B cell (primary cell): ENCODE measurements around the gene PDCD11. TPM values are rescaled to one million over a fixed set of nuclear protein-coding genes. Genes with fewer than 3 reads are reported as not detected.

Experiments
- ATAC-seq: fragments of 200-7000 bp; cut with Tn5 transposase; one replicate; pipeline ENCODE4 v1.10.0; 2021; ENCODE audit warnings: low read depth, mild to moderate bottlenecking, moderate number of reproducible peaks, moderate library complexity
- CTCF ChIA-PET: fragments of 350-600 bp; sonication (Branson Sonifier 250); formaldehyde crosslinking; loops from one replicate; lab custom pipeline; 2021; ENCODE audit warnings: antibody characterized with exemption, inconsistent platforms; lab: Charles Lee
- POLR2A ChIA-PET: fragments of 350-600 bp; sonication (Branson Sonifier 250); formaldehyde crosslinking; loops from one replicate; lab custom pipeline; 2021; ENCODE audit warnings: antibody characterized with exemption; lab: Charles Lee
- DNase-seq: peaks from one replicate; pipeline ENCODE4 v3.0.0; 2013
- H2AFZ ChIP-seq: 2 replicates; pipeline ENCODE4 v1.6.1; 2012; ENCODE audit warnings: mild to moderate bottlenecking, low read depth, low read length; ENCODE audit not compliant: insufficient read depth, poor library complexity, severe bottlenecking
- H3K27ac ChIP-seq, 2 donors: 1 replicate in 1 of 2; 2 replicates in 1 of 2; pipeline ENCODE4 v1.5.1; 2012 to 2013; ENCODE audit warnings: low read length in 2 of 2, mild to moderate bottlenecking in 2 of 2, moderate library complexity in 1 of 2
- H3K27me3 ChIP-seq, 4 experiments: fragments of 200-600 bp in 1 of 4; sonication (generic) in 1 of 4; replicated peaks in 1 of 4; 1 replicate in 2 of 4; 2 replicates in 2 of 4; pipeline versions ENCODE4 v1.6.1 to v1.7.0; 2013 to 2016; ENCODE audit warnings: low read length in 3 of 4, mild to moderate bottlenecking in 2 of 4, mixed read lengths in 1 of 4, moderate library complexity in 1 of 4; ENCODE audit not compliant: insufficient read depth in 4 of 4, control insufficient read depth in 3 of 4; ENCODE audit errors: control extremely low read depth in 1 of 4
- H3K36me3 ChIP-seq, 2 experiments: replicated peaks in 1 of 2; 1 replicate in 1 of 2; 2 replicates in 1 of 2; pipeline versions ENCODE4 v1.6.1 to v1.7.1; 2013; ENCODE audit warnings: low read length in 1 of 2; ENCODE audit not compliant: insufficient read depth in 2 of 2, control insufficient read depth in 1 of 2; ENCODE audit errors: control extremely low read depth in 1 of 2, extremely low read depth in 1 of 2
- H3K4me1 ChIP-seq, 2 donors: fragments of 200-600 bp in 1 of 2; sonication (generic) in 1 of 2; 1 replicate in 1 of 2; 2 replicates in 1 of 2; pipeline versions ENCODE4 v1.5.1 to v1.6.1; 2013 to 2017; ENCODE audit warnings: low read length in 2 of 2; ENCODE audit not compliant: control insufficient read depth in 2 of 2, insufficient read depth in 2 of 2
- H3K4me2 ChIP-seq: replicated peaks from 2 replicates; pipeline ENCODE3; 2012; ENCODE audit warnings: mild to moderate bottlenecking, low read depth, low read length; ENCODE audit not compliant: poor library complexity, severe bottlenecking
- H3K4me3 ChIP-seq, 5 experiments: fragments of 200-600 bp in 1 of 5; sonication (generic) in 1 of 5; 1 replicate in 3 of 5; 2 replicates in 2 of 5; pipeline versions ENCODE4 v1.5.1 to v1.7.0; 2011 to 2016; ENCODE audit warnings: low read length in 4 of 5, mild to moderate bottlenecking in 4 of 5, low read depth in 2 of 5, control low read depth in 1 of 5, moderate library complexity in 1 of 5; ENCODE audit not compliant: insufficient read depth in 1 of 5; ENCODE audit errors: control extremely low read depth in 1 of 5, extremely low read depth in 1 of 5
- H3K79me2 ChIP-seq: fragments of 200-600 bp; sonication (generic); one replicate; pipeline ENCODE4 v1.6.0; 2016; ENCODE audit warnings: low read length; ENCODE audit not compliant: control insufficient read depth, insufficient read depth
- H3K9ac ChIP-seq: fragments of 200-600 bp; sonication (generic); 2 replicates; pipeline ENCODE4 v1.6.1; 2017; ENCODE audit warnings: mild to moderate bottlenecking, low read length, moderate library complexity
- H3K9me3 ChIP-seq, 3 donors: one replicate each; pipeline versions ENCODE4 v1.6.1 to v1.7.1; 2013; ENCODE audit warnings: low read length in 2 of 3; ENCODE audit not compliant: control insufficient read depth in 2 of 3, insufficient read depth in 1 of 3; ENCODE audit errors: control extremely low read depth in 1 of 3
- H4K20me1 ChIP-seq: 2 replicates; pipeline ENCODE4 v1.6.0; 2012; ENCODE audit warnings: mild to moderate bottlenecking, low read length; ENCODE audit not compliant: insufficient read depth, control insufficient read depth, poor library complexity, severe bottlenecking
- H3K27ac Mint-ChIP-seq: one replicate; pipeline ENCODE4 v1.8.0; 2021; ENCODE audit warnings: mixed read lengths
- H3K27me3 Mint-ChIP-seq: one replicate; pipeline ENCODE4 v1.8.0; 2021; ENCODE audit warnings: mixed read lengths
- H3K4me1 Mint-ChIP-seq: one replicate; pipeline ENCODE4 v1.8.0; 2021; ENCODE audit warnings: mixed read lengths
- H3K4me3 Mint-ChIP-seq: one replicate; pipeline ENCODE4 v1.8.0; 2021; ENCODE audit warnings: mixed read lengths
- H3K9me3 Mint-ChIP-seq: one replicate; pipeline ENCODE4 v1.8.0; 2022; ENCODE audit warnings: mixed read lengths; ENCODE audit not compliant: insufficient read depth
- EZH2 ChIP-seq: IDR thresholded peaks from 2 replicates; pipeline ENCODE4 v1.6.1; 2012; ENCODE audit warnings: borderline replicate concordance, low read depth, mild to moderate bottlenecking, moderate library complexity, low read length; ENCODE audit not compliant: insufficient read depth, poor library complexity, severe bottlenecking
- WGBS: methylation state at CpG from one replicate; pipeline ENCODE4 v1.1.5; 2013; ENCODE audit warnings: missing lambda C conversion rate; ENCODE audit not compliant: insufficient coverage; 5-methylcytosine and 5-hydroxymethylcytosine counted together
- intact Hi-C: fragments of 100-400 bp; cut with micrococcal nuclease; formaldehyde crosslinking; loops from one replicate; pipeline ENCODE4 v1.10.0; 2022
- polyA plus RNA-seq: library from polyadenylated mRNA; depleted of rRNA; stranded (reverse); fragments of >200 nt; gene quantifications from 2 replicates; pipeline ENCODE4 v1.2.3, GENCODE V29; 2012
- total RNA-seq, 2 donors: library from RNA; stranded (reverse); fragments of 120-200 nt in 1 of 2; gene quantifications; 1 replicate in 1 of 2; 2 replicates in 1 of 2; pipeline versions ENCODE4 v1.2.3 to v1.2.4, GENCODE V29; 2013 to 2022
- TF ChIP-seq, protein P1 (sequence below): fragments of 200-600 bp; IDR thresholded peaks from one replicate; pipeline ENCODE4 v1.8.0; 2022; ENCODE audit warnings: antibody characterized with exemption, mild to moderate bottlenecking

The PDCD11 gene
- total and polyA plus RNA-seq, 2 donors (not counting 1 experiment from before 2014, with no cell fraction given), result 15.9 to 42.3 TPM

DNA sequence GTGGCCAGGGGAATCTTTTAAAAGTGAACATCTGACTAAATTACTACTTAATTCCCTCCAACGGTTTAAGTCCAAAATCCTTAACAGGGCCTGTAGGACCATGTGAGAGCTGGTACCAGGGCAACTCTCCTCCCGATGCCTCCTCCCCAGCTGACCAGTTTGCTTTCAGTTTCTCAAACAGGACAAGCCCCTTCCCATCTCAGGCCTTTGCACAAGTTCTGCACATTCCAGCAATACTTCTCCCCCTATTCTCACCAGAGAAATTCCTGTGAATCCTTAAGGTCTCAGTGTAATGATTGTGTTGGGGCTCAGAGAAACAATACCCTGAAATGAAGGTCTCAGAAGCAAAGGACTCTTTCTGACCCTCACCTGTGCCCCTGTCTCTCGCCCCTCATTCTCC, 70.3 kb downstream of the PDCD11 start:
- Mint-ChIP-seq H3K4me3 (peak overlapping the region; percentile 46), H3K27me3 (no peaks in the 10 kb centered on the region), H3K9me3 (no peaks in the 10 kb centered on the region), H3K27ac (peak overlapping the region; percentile 96), H3K4me1 (peaks cover 54% of the 10 kb centered on the region)
- CTCF ChIA-PET, result interaction anchor here (1.3 to 3.2 kb wide), 5 partner anchors 10 to 50 kb away, joined by 3 to 10 read pairs (median 4); partner anchors contain the start of gene CALHM2
- no peaks in the 10 kb centered on the region for H3K79me2 ChIP-seq
- POLR2A ChIA-PET, result interaction anchor here (2.0 kb wide), 1 partner anchor 14 kb away, joined by 11 read pairs; the partner anchor contains the start of gene CALHM2
- H4K20me1 ChIP-seq, result no peaks in the 10 kb centered on the region
- H3K27me3 ChIP-seq, result no peaks in the 10 kb centered on the region
- DNase-seq (no peak), ATAC-seq (no peak)
- intact Hi-C loops, result loop anchor here (1.0 kb wide), 1 partner anchor 16 kb away; no protein-coding TSS in a partner anchor
- TF ChIP-seq EZH2, result no peak
- TF ChIP-seq, protein P1, sequence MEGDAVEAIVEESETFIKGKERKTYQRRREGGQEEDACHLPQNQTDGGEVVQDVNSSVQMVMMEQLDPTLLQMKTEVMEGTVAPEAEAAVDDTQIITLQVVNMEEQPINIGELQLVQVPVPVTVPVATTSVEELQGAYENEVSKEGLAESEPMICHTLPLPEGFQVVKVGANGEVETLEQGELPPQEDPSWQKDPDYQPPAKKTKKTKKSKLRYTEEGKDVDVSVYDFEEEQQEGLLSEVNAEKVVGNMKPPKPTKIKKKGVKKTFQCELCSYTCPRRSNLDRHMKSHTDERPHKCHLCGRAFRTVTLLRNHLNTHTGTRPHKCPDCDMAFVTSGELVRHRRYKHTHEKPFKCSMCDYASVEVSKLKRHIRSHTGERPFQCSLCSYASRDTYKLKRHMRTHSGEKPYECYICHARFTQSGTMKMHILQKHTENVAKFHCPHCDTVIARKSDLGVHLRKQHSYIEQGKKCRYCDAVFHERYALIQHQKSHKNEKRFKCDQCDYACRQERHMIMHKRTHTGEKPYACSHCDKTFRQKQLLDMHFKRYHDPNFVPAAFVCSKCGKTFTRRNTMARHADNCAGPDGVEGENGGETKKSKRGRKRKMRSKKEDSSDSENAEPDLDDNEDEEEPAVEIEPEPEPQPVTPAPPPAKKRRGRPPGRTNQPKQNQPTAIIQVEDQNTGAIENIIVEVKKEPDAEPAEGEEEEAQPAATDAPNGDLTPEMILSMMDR, result no peak
- H3K4me2 ChIP-seq, result peak overlapping the region; percentile 15
- H3K4me1 ChIP-seq, result peaks cover 25 to 56% of the 10 kb centered on the region in 2 donors
- 84% methylated on average over 3 of the region's 3 CpGs for WGBS
- H3K36me3 ChIP-seq, result no peaks in the 10 kb centered on the region
- H3K4me3 ChIP-seq, result no peak overlapping the region
- H3K9me3 ChIP-seq, result peaks cover 0 to 6% (median 0%) of the 10 kb centered on the region in 3 donors
- peak overlapping the region; percentile 63 to 65 for H3K27ac ChIP-seq
- H3K9ac ChIP-seq, result peak overlapping the region; percentile 8
- H2AFZ ChIP-seq, result peak overlapping the region; percentile 42

DNA sequence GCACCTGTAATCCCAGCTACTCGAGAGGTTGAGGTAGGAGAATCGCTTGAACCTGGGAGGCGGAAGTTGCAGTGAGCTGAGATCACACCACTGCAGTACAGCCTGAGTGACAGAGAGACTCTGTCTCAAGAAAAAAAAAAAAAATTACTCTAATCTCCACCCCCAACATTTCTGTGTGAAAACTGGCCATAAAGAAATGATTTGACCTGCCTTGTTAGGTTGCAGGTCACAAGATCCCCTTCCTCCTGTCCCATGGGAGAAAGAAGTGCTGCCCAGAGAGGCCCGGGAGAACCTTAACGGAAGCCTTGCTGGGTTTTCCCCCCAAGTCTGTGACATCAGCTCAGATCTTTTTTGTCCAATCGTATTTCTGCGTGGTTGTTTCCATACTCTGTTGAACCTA, 71.0 kb downstream of the PDCD11 start:
- peaks cover 32 to 63% of the 10 kb centered on the region in 2 donors for H3K4me1 ChIP-seq
- peaks cover 61% of the 10 kb centered on the region for H3K4me1 Mint-ChIP-seq
- peak; percentile 82 for DNase-seq
- TF ChIP-seq, protein P1, result no peak
- no peak for TF ChIP-seq EZH2
- peak overlapping the region; percentile 8 for H3K9ac ChIP-seq
- peak; percentile 29 for ATAC-seq
- H3K36me3 ChIP-seq, result no peaks in the 10 kb centered on the region
- H2AFZ ChIP-seq, result peak overlapping the region; percentile 14
- H3K4me3 ChIP-seq, result no peak overlapping the region
- intact Hi-C loops, result loop anchor here (1.0 kb wide), 1 partner anchor 15 kb away; no protein-coding TSS in a partner anchor
- H3K27ac ChIP-seq, result peak overlapping the region; percentile 63 to 65
- ChIA-PET CTCF (interaction anchor here (0.6 to 3.2 kb wide), 5 partner anchors 11 to 50 kb away, joined by 3 to 9 read pairs (median 3); no protein-coding TSS in a partner anchor), POLR2A (interaction anchor here (0.5 to 2.0 kb wide), 2 partner anchors 15 to 1083 kb away, joined by 3 to 11 read pairs; partner anchors contain the start of gene CALHM2)
- no peaks in the 10 kb centered on the region for H3K27me3 Mint-ChIP-seq
- no peaks in the 10 kb centered on the region for H3K27me3 ChIP-seq
- peaks cover 0 to 6% (median 0%) of the 10 kb centered on the region in 3 donors for H3K9me3 ChIP-seq
- no peaks in the 10 kb centered on the region for H4K20me1 ChIP-seq
- no peaks in the 10 kb centered on the region for H3K79me2 ChIP-seq
- peak overlapping the region; percentile 46 for H3K4me3 Mint-ChIP-seq
- H3K27ac Mint-ChIP-seq, result peak overlapping the region; percentile 96
- H3K9me3 Mint-ChIP-seq, result no peaks in the 10 kb centered on the region
- H3K4me2 ChIP-seq, result peak overlapping the region; percentile 37
- 75% methylated on average over 2 of the region's 7 CpGs for WGBS
